Heart left ventricle (tissue), 13 donors: Measurements from ENCODE around the gene AHSG.

Experiments
- CTCF ChIP-seq, 12 donors: fragments of 200-600 bp; sonication (generic) in 4 of 12; IDR thresholded peaks; one replicate each; pipeline versions ENCODE4 v1.5.0 to v1.8.0; 2018 to 2022; ENCODE audit warnings: antibody characterized with exemption in 12 of 12, mild to moderate bottlenecking in 5 of 12
- POLR2A ChIP-seq, 2 donors: fragments of 450-650 bp; IDR thresholded peaks; one replicate each; pipeline ENCODE4 v1.6.1; 2017; ENCODE audit warnings: antibody characterized with exemption in 2 of 2, mild to moderate bottlenecking in 2 of 2, moderate library complexity in 2 of 2
- donor health status: ischemic (EF 13 %, LVEDD 7.1; RV severe dilation, severe dysfunction).
- donor health status: DM: no; HTN: yes; CAD: no.
- donor health status: DM: no; HTN: no; CAD: no.
- donor health status: ischemic (EF 25% LVEDD 6.9; RV normal size, moderate dysfunction).
- donor health status: ischemic (EF 25% LVEDD 5.7; RV mildly dilated, moderate dysfunction).
- donor health status: ischemic (EF 35%, LVEDD 5.7; RV mildly dilated, moderate dysfunction).
- donor health status: nonischemic (EF 11% LVEDD 7.7; RV severe dilation, severe dysfunction).
- donor health status: DM: yes; HTN: yes; CAD: no.
- donor health status: PGD.
- donor health status: ischemic (EF 29% LVEDD 5.4; RV normal size, mild dysfunction).
- donor health status: nonischemic (EF 23%, LVEDD 6.1; RV moderate dilation, normal function).

DNA sequence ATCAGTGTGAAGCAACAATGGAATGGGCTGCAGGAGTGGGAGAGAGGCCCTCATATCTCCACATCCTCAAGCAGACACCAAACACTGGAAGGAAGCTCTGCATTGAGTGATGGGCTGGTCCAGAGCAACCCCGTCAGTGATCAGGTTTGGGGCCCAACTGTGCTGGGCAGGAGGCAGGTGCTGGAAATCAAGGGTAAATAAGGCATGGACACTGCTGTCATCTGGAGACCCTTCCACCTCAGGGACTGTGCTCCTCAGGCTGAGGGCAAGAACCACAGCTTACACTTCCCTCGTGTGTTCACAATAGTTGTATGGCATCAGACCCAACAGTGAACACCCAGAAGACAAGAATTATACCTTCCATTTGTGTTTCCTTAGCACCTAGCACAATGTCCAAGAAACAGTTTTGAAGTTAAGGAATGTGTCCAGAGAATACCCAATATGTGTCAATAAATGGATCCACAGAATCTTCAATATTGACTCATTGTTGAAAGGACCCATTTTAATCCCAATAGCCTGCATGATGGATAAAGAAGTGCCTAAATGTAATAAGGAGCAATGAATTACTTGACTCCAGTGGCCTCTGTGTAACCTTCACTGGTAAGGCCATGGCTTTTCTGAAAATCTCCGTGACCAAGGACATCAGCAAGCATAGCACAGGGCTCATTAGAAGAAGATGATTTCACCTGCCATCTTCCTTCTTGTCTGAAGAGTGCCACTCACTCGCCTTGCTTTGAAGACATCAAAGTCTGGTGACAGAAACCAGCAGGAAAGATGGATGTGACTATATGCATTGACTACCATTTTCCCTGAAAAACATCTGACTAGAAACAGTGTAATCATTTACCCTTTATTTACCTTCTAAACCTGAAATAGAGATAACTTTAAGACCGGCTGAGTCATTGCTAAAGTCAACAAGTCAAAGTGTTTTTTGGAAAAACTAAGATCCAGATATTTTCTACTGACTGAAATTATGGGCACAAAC, 7.0 kb upstream of the AHSG start:
- TF ChIP-seq CTCF (IDR thresholded peaks at IDR 0.05), result no peak
- no peak for TF ChIP-seq POLR2A (IDR thresholded peaks at IDR 0.05)
